T-cell (primary cell): ENCODE data around the gene NKIRAS2. TPM values are rescaled to one million over a fixed set of nuclear protein-coding genes. Genes with fewer than 3 reads are reported as not detected.
"Not testable (repeated sequence)": the region's sequence is repeated elsewhere in the genome, so short reads cannot be mapped to it uniquely, and the experiment has no call there.

Source experiments
- ATAC-seq, 4 experiments: fragments of 200-7000 bp in 3 of 4; fragments of 150-1000 bp in 1 of 4; cut with Tn5 transposase; replicated peaks in 1 of 4; 1 replicate in 3 of 4; 2 replicates in 1 of 4; pipeline ENCODE4 v1.10.0; 2021; ENCODE audit warnings: moderate library complexity in 3 of 4, mild to moderate bottlenecking in 2 of 4, moderate number of reproducible peaks in 1 of 4
- CTCF ChIA-PET, 2 donors: fragments of 300-600 bp; sonication (Branson Sonifier 250); formaldehyde crosslinking; loops; one replicate each; lab custom pipeline; 2022; ENCODE audit warnings: antibody characterized with exemption in 2 of 2; lab: Charles Lee
- POLR2A ChIA-PET, 2 donors: fragments of 300-600 bp; sonication (Branson Sonifier 250); formaldehyde crosslinking; loops; one replicate each; lab custom pipeline; 2022; ENCODE audit warnings: antibody characterized with exemption in 2 of 2; lab: Charles Lee
- DNase-seq, 35 experiments: peaks; one replicate each; pipeline versions ENCODE4 v3.0.0 to v3.0.0-alpha.2; 2013 to 2023
- H3K27ac ChIP-seq: one replicate; pipeline ENCODE4 v1.5.1; 2013; ENCODE audit warnings: low read length
- H3K27me3 ChIP-seq, 2 experiments: replicated peaks in 1 of 2; 1 replicate in 1 of 2; 2 replicates in 1 of 2; pipeline versions ENCODE4 v1.6.1 to v1.7.0; 2013; ENCODE audit warnings: low read length in 1 of 2, mixed read lengths in 1 of 2; ENCODE audit not compliant: control insufficient read depth in 2 of 2, insufficient read depth in 2 of 2; ENCODE audit errors: extremely low read depth in 1 of 2
- H3K36me3 ChIP-seq, 2 donors: 1 replicate in 1 of 2; 2 replicates in 1 of 2; pipeline versions ENCODE4 v1.6.1 to v1.7.0; 2013; ENCODE audit warnings: low read length in 1 of 2; ENCODE audit not compliant: control insufficient read depth in 2 of 2, insufficient read depth in 1 of 2; ENCODE audit errors: extremely low read depth in 1 of 2
- H3K4me1 ChIP-seq, 2 experiments: 1 replicate in 1 of 2; 2 replicates in 1 of 2; pipeline versions ENCODE4 v1.6.1 to v1.7.0; 2013; ENCODE audit warnings: low read length in 2 of 2, mixed read lengths in 1 of 2; ENCODE audit not compliant: insufficient read depth in 2 of 2, control insufficient read depth in 1 of 2; ENCODE audit errors: extremely low read depth in 1 of 2
- H3K4me3 ChIP-seq, 2 donors: 1 replicate in 1 of 2; 2 replicates in 1 of 2; pipeline versions ENCODE4 v1.5.1 to v1.7.0; 2013; ENCODE audit warnings: mild to moderate bottlenecking in 2 of 2, low read length in 1 of 2, moderate library complexity in 1 of 2; ENCODE audit not compliant: control insufficient read depth in 1 of 2; ENCODE audit errors: extremely low read depth in 1 of 2
- H3K9me3 ChIP-seq: 2 replicates; pipeline ENCODE4 v1.7.0; 2013
- H3K27ac Mint-ChIP-seq, 2 donors: one replicate each; pipeline ENCODE4 v1.8.0; 2020 to 2021; ENCODE audit warnings: mild to moderate bottlenecking in 2 of 2, mixed read lengths in 2 of 2
- H3K27me3 Mint-ChIP-seq, 2 donors: one replicate each; pipeline ENCODE4 v1.8.0; 2021 to 2022; ENCODE audit warnings: mixed read lengths in 2 of 2
- H3K36me3 Mint-ChIP-seq: one replicate; pipeline ENCODE4 v1.8.0; 2021; ENCODE audit warnings: mixed read lengths
- H3K4me1 Mint-ChIP-seq, 3 donors: one replicate each; pipeline ENCODE4 v1.8.0; 2020 to 2022; ENCODE audit warnings: mixed read lengths in 3 of 3, mild to moderate bottlenecking in 1 of 3
- H3K4me3 Mint-ChIP-seq, 3 donors: one replicate each; pipeline ENCODE4 v1.8.0; 2020 to 2022; ENCODE audit warnings: mild to moderate bottlenecking in 3 of 3, mixed read lengths in 3 of 3, moderate library complexity in 3 of 3
- H3K9me3 Mint-ChIP-seq, 3 donors: one replicate each; pipeline ENCODE4 v1.8.0; 2020 to 2022; ENCODE audit warnings: mixed read lengths in 3 of 3
- WGBS: methylation state at CpG from one replicate; pipeline ENCODE4 v1.1.5; 2013; ENCODE audit warnings: missing lambda C conversion rate; ENCODE audit not compliant: insufficient coverage; 5-methylcytosine and 5-hydroxymethylcytosine counted together
- total RNA-seq, 35 experiments: library from RNA in 6 of 35; stranded (reverse) in 6 of 35; fragments of 120-200 nt in 1 of 35; gene quantifications; one replicate each; pipeline versions ENCODE4 v1.2.1 to v1.2.4 and lab custom pipeline; 2013 to 2026

The NKIRAS2 gene
- total RNA-seq, 5 donors from 2014 or later (not counting 1 experiment from before 2014, with no cell fraction given), result 11.0 to 19.6 (median 18.4) TPM

- ChIA-PET CTCF (interaction anchor here in 1 of 2 donors (0.6 to 1.9 kb wide), 7 partner anchors 9 to 1465 kb away, joined by 3 to 11 read pairs (median 5); partner anchors contain the start of genes DHX8 and ODAD4), POLR2A (interaction anchor here in 1 of 2 donors (1.6 kb wide), 1 partner anchor 88 kb away, joined by 3 read pairs; the partner anchor contains the start of gene ODAD4)
- WGBS, result 79% methylated on average over 2 of the region's 3 CpGs
- Mint-ChIP-seq H3K4me1 (peaks cover 64 to 76% (median 69%) of the 10 kb centered on the region in 3 donors), H3K27ac (peak overlapping the region; percentile 93 to 99), H3K27me3 (no peaks in the 10 kb centered on the region), H3K4me3 (peak overlapping the region; percentile 93 to 100 (median 99)), H3K9me3 (no peaks in the 10 kb centered on the region), H3K36me3 (peaks cover 6% of the 10 kb centered on the region)
- Histone ChIP-seq H3K4me3 (peak overlapping the region; percentile 66 to 81), H3K27ac (peak overlapping the region; percentile 93), H3K36me3 (peaks cover 11 to 14% of the 10 kb centered on the region in 2 donors), H3K9me3 (no peaks in the 10 kb centered on the region), H3K4me1 (peaks cover 34 to 58% of the 10 kb centered on the region in 2 experiments), H3K27me3 (no peaks in the 10 kb centered on the region)
- no peak for DNase-seq
- no peak for ATAC-seq
Measured at GRCh38 chr17:42018339-42018738, 1.6 kb upstream of the NKIRAS2 start.

GRCh38 chr17:42018988-42019387 is 902 bp upstream of the NKIRAS2 start:
- peaks cover 57 to 70% (median 65%) of the 10 kb centered on the region in 3 donors for H3K4me1 Mint-ChIP-seq
- no peak for DNase-seq

GRCh38 chr17:42020845-42021244 is 955 bp downstream of the NKIRAS2 start:
- not testable (repeated sequence) for ATAC-seq, H3K27ac ChIP-seq, H3K27me3 ChIP-seq, DNase-seq, H3K27me3 Mint-ChIP-seq, H3K9me3 Mint-ChIP-seq, H3K9me3 ChIP-seq
- peak overlapping the region in 1 of 2 donors; percentile 67 for H3K27ac Mint-ChIP-seq
- Histone ChIP-seq H3K4me3 (peak overlapping the region in 1 of 2 donors; percentile 79), H3K4me1 (peaks cover 28 to 42% of the 10 kb centered on the region in 2 experiments), H3K36me3 (peaks cover 7 to 28% of the 10 kb centered on the region in 2 donors)
- ChIA-PET CTCF (interaction anchor here (0.6 to 1.9 kb wide), 10 partner anchors 18 to 174 kb away, joined by 3 to 11 read pairs (median 3); partner anchors contain the start of genes CNP (in 1 of the 2), DHX58 (in 1 of the 2) and ODAD4 (in 1 of the 2)), POLR2A (interaction anchor here in 1 of 2 donors (0.8 to 1.1 kb wide), 2 partner anchors 31 to 55 kb away, joined by 3 read pairs; no protein-coding TSS in a partner anchor)
- H3K4me3 Mint-ChIP-seq, result peak overlapping the region; percentile 84 to 99 (median 92)
- H3K36me3 Mint-ChIP-seq, result peaks cover 15% of the 10 kb centered on the region
- H3K4me1 Mint-ChIP-seq, result peaks cover 51 to 66% (median 58%) of the 10 kb centered on the region in 3 donors
- 92% methylated on average over 2 of the region's 8 CpGs for WGBS

More at GRCh38 chr17:42018988-42019387, 902 bp upstream of the NKIRAS2 start:
- Mint-ChIP-seq H3K9me3 (no peaks in the 10 kb centered on the region), H3K27me3 (no peaks in the 10 kb centered on the region), H3K36me3 (peaks cover 11% of the 10 kb centered on the region), H3K4me3 (peak overlapping the region; percentile 93 to 100 (median 99)), H3K27ac (no peak overlapping the region)
- POLR2A ChIA-PET, result interaction anchor here in 1 of 2 donors (1.6 kb wide), 1 partner anchor 88 kb away, joined by 3 read pairs; the partner anchor contains the start of gene ODAD4
- H3K9me3 ChIP-seq, result no peaks in the 10 kb centered on the region
- ATAC-seq, result no peak
- no peak overlapping the region for H3K27ac ChIP-seq
- no peaks in the 10 kb centered on the region for H3K27me3 ChIP-seq
- WGBS, result 100% methylated on average over 2 of the region's 4 CpGs
- CTCF ChIA-PET, result interaction anchor here (0.6 to 1.9 kb wide), 3 partner anchors 8 to 586 kb away, joined by 5 to 11 read pairs (median 7); no protein-coding TSS in a partner anchor
- peaks cover 30 to 53% of the 10 kb centered on the region in 2 experiments for H3K4me1 ChIP-seq
- H3K4me3 ChIP-seq, result no peak overlapping the region
- H3K36me3 ChIP-seq, result peaks cover 11 to 20% of the 10 kb centered on the region in 2 donors

- ChIA-PET CTCF (interaction anchor here (0.7 to 1.6 kb wide), 9 partner anchors 89 to 1108 kb away, joined by 3 to 6 read pairs (median 3); partner anchors contain the start of gene DHX58 (in 2 of the 2)), POLR2A (interaction anchor here in 1 of 2 donors (0.6 kb wide), 1 partner anchor 58 kb away, joined by 3 read pairs; no protein-coding TSS in a partner anchor)
- H3K27ac ChIP-seq, result no peak overlapping the region
- ATAC-seq, result no peak
- peaks cover 0 to 13% of the 10 kb centered on the region in 2 experiments for H3K27me3 ChIP-seq
- H3K36me3 ChIP-seq, result peaks cover 7 to 28% of the 10 kb centered on the region in 2 donors
- Mint-ChIP-seq H3K27me3 (peaks cover 0 to 3% of the 10 kb centered on the region in 2 donors), H3K36me3 (peaks cover 15% of the 10 kb centered on the region), H3K4me1 (peaks cover 30 to 40% (median 34%) of the 10 kb centered on the region in 3 donors), H3K27ac (no peak overlapping the region), H3K9me3 (no peaks in the 10 kb centered on the region), H3K4me3 (no peak overlapping the region)
- H3K9me3 ChIP-seq, result no peaks in the 10 kb centered on the region
- peaks cover 14 to 26% of the 10 kb centered on the region in 2 experiments for H3K4me1 ChIP-seq
- peak in 1 of 35 experiments; percentile 34 for DNase-seq
- H3K4me3 ChIP-seq, result no peak overlapping the region
- WGBS, result 97% methylated on average over 4 of the region's 15 CpGs
Measured at GRCh38 chr17:42023524-42024349, 3.8 kb downstream of the NKIRAS2 start.

- Histone ChIP-seq H3K9me3 (no peaks in the 10 kb centered on the region), H3K27ac (no peak overlapping the region), H3K27me3 (peaks cover 0 to 15% of the 10 kb centered on the region in 2 experiments), H3K4me3 (no peak overlapping the region), H3K4me1 (peaks cover 9 to 20% of the 10 kb centered on the region in 2 experiments), H3K36me3 (peaks cover 7 to 28% of the 10 kb centered on the region in 2 donors)
- ATAC-seq (peak in 2 of 4 experiments; percentile 11 to 21), DNase-seq (no peak)
- peaks cover 15% of the 10 kb centered on the region for H3K36me3 Mint-ChIP-seq
- ChIA-PET CTCF (interaction anchor here (0.6 to 1.5 kb wide), 10 partner anchors 9 to 163 kb away, joined by 3 to 7 read pairs (median 3); no protein-coding TSS in a partner anchor), POLR2A (interaction anchor here in 1 of 2 donors (1.1 kb wide), 1 partner anchor 9 kb away, joined by 3 read pairs; no protein-coding TSS in a partner anchor)
- no peak overlapping the region for H3K27ac Mint-ChIP-seq
- WGBS, result 65% methylated on average over 4 of the region's 8 CpGs
- H3K9me3 Mint-ChIP-seq, result no peaks in the 10 kb centered on the region
- peaks cover 23 to 30% (median 25%) of the 10 kb centered on the region in 3 donors for H3K4me1 Mint-ChIP-seq
- no peak overlapping the region for H3K4me3 Mint-ChIP-seq
- H3K27me3 Mint-ChIP-seq, result peaks cover 0 to 3% of the 10 kb centered on the region in 2 donors
Measured at GRCh38 chr17:42025191-42025579, 5.3 kb downstream of the NKIRAS2 start.
